ENCODE measurements around the gene HMGN3.
"Not testable (repeated sequence)": the region's sequence is repeated elsewhere in the genome, so short reads cannot be mapped to it uniquely, and the experiment has no call there.

HMGN3 gene

DNA sequence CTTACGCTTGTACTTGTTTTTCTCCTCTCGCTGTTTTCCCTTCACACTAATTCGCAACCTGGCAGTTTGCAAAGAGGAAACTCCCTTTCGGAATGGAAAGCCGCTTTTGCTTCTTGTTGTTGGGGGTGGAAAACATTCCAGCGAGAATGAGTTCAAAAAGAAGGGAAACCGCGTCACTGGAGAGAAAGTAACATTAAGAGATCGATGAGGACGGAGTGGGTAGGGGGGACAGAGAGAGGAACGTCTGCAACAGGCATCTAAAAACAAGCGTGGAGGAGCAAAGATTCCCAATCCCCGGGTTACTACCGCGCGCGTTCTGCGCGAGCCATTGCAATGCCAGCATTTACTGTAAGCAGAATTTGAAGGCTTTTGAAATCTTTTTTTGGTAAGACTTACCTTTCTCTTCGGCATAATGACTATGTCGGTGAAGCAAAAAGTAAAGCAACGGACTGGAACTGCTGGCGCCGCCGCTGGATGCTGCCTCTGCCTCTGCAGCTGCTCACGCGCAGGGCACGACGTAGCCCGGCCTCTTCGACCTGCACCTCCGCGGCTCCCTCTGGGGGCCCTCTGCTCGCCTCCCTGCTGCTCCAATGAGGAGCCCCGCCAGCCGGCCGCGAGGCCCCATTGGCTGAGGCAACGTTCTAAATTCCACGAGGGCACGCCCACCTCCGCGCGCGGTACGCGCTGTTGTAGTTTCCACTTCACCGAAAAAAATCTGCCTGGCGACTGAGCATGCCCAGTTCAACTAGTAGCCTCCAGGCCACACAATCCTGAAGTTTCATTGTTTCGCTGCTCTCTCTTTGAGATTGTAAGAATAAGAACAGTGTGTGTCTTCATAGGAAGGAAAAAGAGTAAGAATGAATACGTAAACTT, at the start of gene HMGN3:
Gene HMGN3 (minus strand): TSS at position 533 of the 873 bp plus-strand sequence.
- DNase-seq = peak; percentile 96

DNA sequence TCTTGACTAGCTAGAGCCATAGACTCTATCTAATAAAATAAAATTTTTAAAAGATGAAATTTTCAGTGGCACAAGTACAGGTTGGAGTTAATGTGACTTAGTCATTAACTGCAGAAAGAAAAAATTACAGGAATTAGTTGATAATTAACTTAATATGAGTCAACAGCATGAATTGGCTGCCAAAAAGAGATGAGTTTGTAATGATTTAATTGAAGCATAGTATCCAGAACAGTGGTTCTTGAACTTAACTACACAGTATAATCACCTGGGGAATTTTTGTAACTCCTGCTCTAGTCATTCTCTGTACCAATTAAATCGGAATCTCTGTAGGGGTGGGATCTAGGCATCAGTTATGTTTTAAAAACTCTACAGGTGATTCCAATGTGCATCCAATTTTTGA, 46.3 kb upstream of the HMGN3 start:
- no peak for DNase-seq

DNA sequence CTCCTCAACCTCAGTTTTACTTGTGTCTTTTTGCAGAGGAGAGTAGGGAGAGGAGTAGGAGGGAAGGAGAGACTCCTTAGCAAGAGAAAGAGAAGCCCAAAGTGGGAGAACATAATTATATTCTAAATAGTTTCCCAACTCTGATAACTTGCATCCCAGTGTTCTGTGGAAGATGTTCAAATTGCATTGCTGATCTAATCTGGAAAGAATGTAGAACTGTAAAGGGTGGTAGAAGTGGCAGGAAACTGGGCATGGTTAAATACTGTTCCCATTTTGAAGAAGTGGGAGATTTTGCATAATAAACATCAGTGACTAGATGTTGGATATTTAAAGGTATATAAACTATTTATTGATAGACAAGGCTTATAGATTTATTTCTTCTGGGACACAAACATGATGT, 42.6 kb upstream of the HMGN3 start:
- no peak for DNase-seq

DNA sequence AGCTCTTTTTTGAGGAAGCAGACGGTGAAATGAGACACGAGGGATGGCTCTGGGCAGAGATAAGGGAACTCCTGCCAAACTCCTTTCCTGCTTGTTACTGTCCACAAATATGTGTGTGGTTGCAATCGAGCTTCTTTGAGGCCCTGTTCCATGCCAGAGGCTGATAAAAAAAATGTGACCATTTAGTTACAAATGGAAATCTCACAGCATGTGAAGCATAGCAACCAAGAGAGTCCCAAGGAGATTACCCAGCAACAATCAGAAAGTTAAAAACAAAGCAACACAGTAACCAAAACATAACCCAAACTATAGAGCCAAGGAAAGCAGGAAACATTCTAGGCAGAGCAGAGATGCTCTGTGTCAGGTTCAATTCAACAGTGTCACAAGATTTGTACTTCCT, 35.4 kb upstream of the HMGN3 start:
- DNase-seq = no peak

DNA sequence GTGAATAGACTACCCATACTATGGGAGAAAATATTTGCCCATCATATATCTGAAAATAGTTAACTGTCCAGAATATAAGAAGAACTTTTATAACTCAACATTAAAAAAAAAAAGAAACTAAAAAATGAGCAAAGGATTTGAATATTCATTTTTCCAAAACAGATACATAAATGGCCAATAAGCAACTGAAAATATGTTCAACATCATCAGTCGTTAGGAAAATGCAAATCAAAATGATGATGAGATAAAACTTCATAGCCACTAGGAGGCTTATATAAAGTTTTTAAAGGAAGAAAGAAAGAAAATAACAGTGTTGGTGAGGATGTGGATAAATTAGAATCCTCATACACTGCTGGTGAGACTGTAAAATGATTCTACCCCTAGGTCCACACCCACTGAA, 32.6 kb upstream of the HMGN3 start:
- DNase-seq = no peak

DNA sequence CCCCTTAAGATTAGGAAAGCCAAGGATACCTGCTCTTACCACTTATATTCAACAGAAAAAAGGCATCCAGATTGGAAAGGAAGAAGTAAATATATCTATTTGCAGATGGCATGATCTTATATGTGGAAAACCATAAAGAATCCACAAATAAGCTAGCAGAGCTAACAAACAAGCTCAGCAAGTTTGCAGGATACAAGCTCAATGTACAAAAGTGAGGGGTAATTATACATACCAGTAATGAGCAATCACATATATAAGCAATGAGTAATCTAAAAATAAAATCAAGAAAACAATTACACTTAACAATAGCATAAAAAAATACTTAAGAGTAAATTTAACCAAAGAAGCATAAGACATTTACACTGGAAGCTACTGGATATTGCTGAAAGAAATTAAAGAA, 31.6 kb upstream of the HMGN3 start:
- no peak for DNase-seq

DNA sequence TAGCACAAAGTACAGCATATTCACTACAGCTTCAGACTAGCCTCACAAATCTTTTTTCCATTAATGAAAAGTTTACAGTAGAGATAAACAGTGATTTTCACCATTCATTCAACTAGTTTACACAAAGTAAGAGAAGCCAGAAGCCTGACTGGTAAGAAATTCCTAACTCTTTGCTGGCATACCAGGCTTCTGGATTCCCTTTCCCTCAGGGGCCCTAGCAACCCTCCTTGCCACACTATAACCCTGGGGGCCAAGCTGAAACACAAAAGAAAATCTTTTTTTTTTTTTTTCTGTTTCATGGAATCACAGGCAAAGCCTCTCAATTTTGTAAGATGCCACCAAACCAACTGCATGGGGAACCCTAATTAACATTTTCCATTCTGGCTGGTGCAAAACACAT, 28.9 kb upstream of the HMGN3 start:
- DNase-seq = no peak

DNA sequence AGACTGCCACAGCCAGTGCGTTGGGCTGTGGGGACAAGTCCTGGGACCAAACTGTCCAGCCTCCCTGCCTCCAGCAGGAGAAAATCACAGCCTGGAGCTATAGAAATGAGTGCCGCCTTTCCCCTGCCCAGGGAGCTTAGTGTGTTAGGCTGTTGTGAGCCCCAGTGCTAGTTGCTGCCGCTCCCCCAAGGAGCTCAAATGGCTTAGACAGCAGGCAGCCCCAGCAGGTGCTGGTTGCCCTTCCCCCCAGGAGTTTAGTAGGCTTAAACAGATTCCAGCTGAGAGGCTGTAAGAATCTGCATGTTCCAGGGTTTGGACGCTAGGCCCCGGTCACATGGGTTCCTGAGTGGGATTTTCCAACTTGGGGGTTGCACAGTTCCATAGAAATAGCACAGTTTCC, 27.2 kb upstream of the HMGN3 start:
- DNase-seq = no peak

DNA sequence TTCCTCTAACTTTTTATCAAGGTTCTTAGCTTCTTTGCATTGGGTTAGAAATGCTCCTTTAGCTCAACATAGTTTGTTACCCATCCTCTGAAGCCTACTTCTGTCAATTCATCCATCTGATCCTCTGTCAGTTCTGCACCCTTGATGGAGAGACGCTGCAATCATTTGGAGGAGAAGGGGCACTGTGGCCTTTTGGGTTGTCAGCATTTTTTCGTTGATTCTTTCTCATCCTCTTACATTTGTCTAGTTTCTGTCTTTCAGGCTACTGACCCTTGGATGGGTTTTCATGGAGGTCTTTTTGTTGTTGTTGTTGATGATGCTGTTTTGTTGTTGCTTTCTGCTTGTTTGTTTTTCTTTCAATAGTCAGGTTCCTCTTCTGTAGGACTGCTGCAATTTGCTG, 26.3 kb upstream of the HMGN3 start:
- DNase-seq = no peak

DNA sequence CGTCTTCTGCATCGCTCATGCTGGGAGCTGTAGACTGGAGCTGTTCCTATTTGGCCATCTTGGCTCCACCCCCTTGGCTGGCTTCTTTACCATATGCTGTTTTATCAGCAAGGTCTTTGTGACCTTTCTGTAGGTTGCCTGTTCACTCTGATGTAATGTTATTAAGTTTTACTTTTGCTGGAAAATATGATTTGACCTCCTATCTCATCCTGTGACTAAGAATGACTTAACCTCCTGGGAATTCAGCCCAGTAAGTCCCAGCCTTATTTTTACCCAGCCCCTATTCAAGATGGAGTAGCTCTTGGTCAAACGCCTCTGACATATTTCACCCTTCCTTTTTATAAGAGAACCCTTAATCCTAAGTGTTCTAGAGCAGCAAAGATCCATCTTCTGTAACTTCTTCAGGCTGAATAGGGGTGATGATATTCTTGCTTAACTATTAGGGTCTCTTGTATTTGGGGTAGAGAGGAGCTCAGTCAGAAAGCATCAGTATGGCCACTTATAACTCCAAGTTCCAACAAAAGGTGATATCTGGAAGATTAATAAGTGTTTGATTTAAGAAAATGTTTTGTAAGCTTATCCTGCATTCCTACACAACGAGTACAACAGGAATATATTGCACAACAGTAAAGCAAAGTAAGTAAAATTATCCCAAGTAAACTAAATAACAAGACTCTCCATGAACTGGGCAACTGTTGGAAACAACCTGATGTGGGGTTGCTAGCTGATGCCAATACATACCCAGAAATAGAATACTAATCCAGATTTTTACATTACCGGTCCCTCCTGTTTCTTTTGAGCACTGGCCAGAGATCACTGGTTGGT, 23.1 kb upstream of the HMGN3 start:
- no peak for DNase-seq

DNA sequence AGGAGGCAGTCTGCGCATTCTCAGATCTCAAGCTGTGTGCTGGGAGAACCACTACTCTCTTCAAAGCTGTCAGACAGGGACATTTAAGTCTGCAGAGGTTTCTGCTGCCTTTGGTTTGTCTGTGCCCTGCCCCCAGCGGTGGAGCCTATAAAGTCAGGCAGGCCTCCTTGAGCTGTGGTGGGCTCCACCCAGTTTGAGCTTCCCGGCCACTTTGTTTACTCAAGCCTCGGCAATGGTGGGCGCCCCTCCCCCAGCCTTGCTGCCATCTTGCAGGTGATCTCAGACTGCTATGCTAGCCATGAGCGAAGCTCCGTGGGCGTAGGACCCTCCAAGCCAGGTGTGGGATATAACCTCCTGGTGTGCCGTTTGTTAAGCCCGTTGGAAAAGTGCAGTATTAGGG, 22.3 kb upstream of the HMGN3 start:
- not testable (repeated sequence) for DNase-seq

DNA sequence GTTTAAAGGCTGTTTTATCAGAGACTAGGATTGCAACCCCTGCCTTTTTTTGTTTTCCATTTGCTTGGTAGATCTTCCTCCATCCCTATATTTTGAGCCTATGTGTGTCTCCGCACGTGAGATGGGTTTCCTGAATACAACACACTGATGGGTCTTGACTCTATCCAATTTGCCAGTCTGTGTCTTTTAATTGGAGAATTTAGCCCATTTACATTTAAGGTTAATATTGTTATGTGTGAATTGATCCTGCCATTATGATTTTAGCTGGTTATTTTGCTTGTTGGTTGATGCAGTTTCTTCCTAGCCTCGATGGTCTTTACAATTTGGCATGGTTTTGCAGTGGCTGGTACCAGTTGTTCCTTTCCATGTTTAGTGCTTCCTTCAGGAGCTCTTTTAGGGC, 20.6 kb upstream of the HMGN3 start:
- not testable (repeated sequence) for DNase-seq

DNA sequence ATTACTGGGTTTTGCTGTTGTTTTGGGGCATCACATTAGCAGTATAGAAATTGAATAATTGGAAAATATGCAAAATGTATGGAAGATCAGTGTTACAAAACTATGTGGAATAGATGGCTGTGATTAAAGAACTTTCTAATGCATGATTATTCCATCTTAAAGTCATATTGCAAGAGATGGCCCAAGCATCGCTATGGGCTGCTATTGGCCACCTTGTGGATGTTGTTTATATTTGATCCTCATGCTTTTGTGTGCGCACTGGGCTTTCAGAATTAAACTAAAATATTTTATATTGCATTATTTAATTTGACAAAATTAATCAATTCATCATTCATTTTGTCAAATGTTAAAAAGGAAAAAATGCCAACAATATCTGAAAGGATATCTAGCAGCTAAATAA, 16.1 kb upstream of the HMGN3 start:
- DNase-seq = no peak

DNA sequence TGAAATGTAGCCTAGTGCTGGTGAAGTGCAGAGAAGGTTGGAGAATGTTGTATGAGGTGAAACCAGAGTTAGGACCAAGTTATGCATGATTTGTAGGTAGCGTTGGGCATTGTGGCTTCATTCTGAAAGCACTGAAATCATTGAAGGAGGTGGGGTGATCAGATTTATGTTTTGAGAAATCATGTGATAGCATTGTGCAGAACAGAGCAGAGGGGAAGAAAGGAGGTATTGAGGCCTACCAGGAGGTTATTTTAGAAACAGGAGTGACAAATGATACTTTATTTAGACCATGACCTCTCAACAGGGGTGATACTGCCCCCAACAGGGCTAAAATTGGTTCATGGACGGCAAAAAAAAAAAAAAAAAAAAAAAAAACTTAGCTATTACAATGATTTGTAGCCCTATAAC, 15.6 kb upstream of the HMGN3 start:
- DNase-seq = no peak

DNA sequence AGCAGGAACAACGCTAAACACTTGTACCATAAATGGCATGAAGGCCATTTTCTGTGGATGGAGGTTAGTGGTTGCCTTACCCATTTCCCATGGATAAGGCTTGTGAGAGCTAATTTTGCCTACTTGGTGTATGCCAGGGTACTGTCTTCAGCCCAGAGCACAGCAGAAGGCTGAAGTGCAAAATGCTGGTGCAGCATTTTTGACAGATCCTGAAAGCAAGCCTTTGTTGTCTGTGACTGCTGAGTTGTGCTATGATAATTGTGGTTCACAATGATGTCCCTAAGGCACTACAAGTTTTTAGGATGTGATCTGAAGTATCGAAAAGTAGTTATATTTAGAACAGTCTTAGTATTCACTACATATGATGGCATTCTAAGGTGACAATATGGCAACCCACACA, 14.7 kb upstream of the HMGN3 start:
- no peak for DNase-seq

DNA sequence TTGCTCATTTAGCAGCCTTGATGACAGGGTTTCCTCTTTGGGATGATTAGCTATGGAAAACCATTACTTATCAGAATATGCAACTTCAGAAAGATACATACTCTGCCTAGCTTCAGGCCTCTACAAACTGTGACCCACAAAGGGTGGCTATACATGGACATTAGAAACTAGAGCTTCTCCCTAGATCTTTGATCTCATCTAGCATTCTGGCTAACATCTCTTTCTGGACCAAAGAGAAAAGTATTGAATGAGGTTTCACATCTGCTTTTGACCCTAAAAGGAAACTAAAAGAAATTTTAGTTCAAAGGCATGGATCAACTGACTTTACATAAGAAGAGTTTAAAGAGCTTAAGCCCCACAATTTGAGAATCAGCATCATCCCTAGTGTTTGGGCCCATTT, 12.4 kb upstream of the HMGN3 start:
- no peak for DNase-seq

DNA sequence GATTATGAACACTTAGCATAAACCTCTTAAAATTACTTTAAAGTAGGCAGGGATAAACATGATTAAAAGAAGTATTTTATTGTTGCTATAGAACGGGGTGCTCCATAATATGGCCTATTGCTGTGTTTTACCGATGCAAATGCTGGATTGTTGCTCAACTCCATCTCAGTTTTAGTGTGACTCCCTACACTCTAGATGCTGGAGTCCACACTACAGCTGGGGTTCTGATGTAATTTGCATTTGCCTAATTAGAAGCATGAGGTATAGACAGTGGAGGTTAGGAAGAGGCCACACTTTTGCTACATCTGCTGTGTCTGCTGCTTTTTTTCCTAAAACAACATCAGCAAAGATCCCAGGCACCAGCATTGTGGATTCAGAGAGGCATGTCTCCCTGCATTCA, 6.7 kb upstream of the HMGN3 start:
- DNase-seq = no peak

DNA sequence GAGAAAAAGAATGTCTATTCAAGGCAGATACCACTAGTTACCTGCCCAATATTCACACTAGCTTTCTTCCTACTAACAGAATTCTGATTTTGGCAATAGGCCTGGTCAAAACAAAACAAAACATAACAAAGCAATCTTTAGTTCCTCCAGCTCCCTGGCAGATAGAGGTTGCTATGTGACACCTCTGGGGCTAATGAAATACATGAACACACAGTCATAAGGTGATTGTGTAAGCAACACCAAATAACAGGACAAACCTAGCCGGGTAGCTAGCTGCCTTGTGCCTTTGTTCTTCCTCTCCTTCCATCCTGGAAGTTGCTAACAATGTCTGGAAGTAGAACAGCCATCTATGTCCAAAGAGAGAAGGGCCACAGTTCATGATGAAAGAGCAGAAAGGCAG, 6.0 kb upstream of the HMGN3 start:
- no peak for DNase-seq

DNA sequence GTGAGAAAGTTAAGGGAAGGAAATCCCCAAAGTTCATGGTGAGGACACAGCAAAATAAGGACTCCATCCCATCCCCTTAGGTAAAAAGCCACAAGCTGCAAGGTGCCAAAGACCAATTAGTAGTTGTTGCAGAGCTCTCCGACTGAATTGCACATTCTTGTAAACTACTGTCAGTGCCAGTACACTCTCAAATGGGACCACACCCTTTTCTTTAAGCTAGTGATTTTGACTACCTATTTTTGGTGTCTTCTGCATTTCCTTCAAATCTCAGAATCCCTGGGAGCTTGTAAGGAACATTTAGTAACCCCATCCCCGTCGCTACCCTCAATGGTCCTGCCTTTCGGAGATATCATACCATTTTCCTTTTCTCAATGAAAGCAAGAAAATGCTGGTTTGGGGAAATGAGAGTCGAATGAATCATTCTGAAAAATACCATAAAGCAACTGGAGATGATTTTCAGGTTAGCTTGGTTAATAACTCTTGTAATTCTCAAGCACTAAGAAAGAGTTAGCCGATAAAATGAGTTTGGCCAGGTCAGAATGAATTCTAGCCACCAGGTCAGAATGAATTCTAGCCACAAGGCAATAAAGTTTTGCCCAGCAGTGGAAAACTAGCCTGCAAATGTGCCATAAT, 5.2 kb upstream of the HMGN3 start:
- no peak for DNase-seq

DNA sequence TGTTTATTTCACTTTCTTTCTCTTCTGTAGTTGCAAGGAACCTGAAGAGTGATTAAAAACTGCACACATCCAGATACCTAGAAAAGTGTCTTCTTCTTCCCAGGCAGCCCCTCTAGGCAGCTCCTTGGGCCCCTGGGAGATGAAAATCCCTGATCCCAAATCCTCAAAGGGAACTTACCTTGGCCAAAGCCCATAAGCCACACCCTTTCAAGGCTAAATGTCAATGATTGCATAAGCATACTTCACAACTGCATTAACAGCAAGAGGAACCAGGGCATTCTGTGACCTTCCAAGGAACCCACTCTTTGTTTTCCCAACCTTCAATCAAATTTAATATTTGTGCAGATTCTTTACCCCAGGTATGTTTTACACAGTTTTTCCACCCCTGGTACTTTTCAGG, 4.4 kb upstream of the HMGN3 start:
- DNase-seq = no peak

DNA sequence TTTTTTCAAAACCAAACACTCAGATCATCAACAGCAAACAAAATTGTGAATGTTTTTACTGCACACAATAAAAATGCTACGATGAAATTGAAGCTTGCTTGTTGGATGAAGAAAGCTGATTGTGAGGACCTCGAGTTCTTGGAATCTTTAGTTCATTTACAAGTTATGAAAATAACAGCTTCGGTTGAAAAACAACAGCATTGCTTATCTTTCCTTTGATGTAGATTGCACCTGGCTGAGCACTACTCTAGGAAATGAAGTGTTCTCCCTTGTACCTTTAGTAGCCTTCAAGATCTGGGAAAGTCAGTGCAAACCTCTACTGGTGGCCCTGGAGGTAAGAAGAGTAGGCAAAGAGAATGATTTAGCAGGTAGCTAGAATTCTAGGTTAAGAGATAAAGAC, 2.2 kb upstream of the HMGN3 start:
- no peak for DNase-seq

DNA sequence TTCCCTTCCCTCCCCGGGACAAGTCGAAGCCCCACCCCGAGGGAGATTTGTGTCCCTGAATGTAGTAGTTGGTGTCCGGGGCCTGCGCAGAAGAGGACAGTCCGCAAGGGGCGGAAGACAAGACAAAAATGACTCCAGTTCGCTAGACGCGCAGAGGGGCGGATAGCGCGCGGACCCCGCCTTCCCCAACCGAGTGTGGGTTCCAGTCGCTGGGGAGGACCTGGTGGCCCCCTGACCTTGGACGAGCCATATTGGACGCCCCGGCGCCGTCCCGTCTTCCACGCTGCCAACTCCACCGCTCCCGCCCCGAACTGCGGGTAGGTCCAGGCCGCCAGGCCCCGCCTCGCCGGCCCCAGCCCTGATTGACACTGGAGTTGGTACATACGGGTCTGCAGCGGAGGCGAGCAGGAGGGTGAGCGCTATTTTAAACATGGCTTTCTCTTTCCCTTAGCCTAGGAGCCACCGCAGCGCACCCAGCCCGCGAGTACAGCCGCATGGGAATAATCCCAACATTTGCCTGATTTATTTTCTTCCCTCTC, 802 bp downstream of the HMGN3 start:
- peak; percentile 88 for DNase-seq

DNA sequence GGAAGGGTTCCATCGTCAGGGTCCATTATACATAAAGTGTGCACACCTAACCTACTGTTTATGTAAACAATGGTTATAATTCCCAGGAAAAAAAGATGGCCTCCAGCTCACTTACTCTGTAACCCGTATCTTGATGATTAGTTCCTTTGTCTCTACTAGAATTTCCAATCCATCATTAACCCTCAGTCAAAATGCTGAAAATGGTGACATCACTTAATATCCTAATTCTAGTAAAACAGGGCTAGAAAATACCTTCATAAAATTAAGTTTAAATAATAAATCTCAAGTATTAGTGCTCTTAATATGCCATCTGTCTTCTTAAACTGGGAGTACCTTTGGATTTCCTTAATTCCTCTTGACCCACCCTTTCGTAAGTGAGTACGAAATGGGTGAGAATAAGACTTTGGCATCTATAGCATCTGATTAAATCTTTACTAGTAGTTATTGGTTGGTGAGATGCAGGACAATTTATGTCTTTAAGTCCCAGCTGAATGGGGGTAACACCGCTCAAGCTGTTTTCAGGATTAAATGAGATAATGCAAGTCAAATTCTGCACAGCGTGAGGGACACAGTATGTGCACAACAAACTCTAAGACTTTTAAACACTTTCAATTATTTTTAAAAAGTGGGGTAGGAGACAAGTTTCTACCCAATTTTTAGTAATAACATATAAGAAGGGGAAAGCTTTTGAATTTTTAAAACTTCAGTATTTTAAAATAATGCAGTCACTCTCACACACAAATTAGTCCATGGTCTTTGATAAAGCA, 1.6 kb downstream of the HMGN3 start:
- DNase-seq = no peak

Data from DMS79 treated with DMSO at 0.1 percent for 48 hours (cell line).